Activated naive CD8-positive, alpha-beta T cell treated with anti-CD3 and anti-CD28 coated beads for 36 hours (primary cell): ENCODE data around the gene PRM1. TPM values are rescaled to one million over a fixed set of nuclear protein-coding genes. Genes with fewer than 3 reads are reported as not detected.
"Not testable (repeated sequence)": the region's sequence is repeated elsewhere in the genome, so short reads cannot be mapped to it uniquely, and the experiment has no call there.

ENCODE experiments used
- DNase-seq: peaks from one replicate; pipeline ENCODE4 v3.0.0; 2021
- H3K27ac Mint-ChIP-seq: one replicate; pipeline ENCODE4 v1.8.0; 2022; ENCODE audit warnings: mild to moderate bottlenecking, moderate library complexity, mixed read lengths
- H3K27me3 Mint-ChIP-seq: one replicate; pipeline ENCODE4 v1.8.0; 2022; ENCODE audit warnings: mild to moderate bottlenecking, mixed read lengths
- H3K36me3 Mint-ChIP-seq: one replicate; pipeline ENCODE4 v1.8.0; 2021; ENCODE audit warnings: mild to moderate bottlenecking, mixed read lengths
- H3K4me1 Mint-ChIP-seq: one replicate; pipeline ENCODE4 v1.8.0; 2021; ENCODE audit warnings: mixed read lengths
- H3K4me3 Mint-ChIP-seq: one replicate; pipeline ENCODE4 v1.8.0; 2022; ENCODE audit warnings: mild to moderate bottlenecking, moderate library complexity, mixed read lengths
- H3K9me3 Mint-ChIP-seq: one replicate; pipeline ENCODE4 v1.8.0; 2022; ENCODE audit warnings: mixed read lengths
- total RNA-seq, 2 experiments: library from RNA; stranded (reverse); gene quantifications; one replicate each; pipeline ENCODE4 v1.2.3, GENCODE V29; 2021

Gene PRM1
- total RNA-seq, 2 experiments from 2014 or later: not detected

- Mint-ChIP-seq H3K4me1 (peaks cover 38% of the 10 kb centered on the region), H3K27ac (peak overlapping the region; percentile 85), H3K4me3 (no peak overlapping the region), H3K27me3 (peaks cover 11% of the 10 kb centered on the region), H3K36me3 (no peaks in the 10 kb centered on the region), H3K9me3 (no peaks in the 10 kb centered on the region)
- no peak for DNase-seq
These were observed 15.2 kb upstream of the PRM1 start for GRCh38 chr16:11296351-11296705.

GRCh38 chr16:11295672-11296071 lies 14.5 kb upstream of the PRM1 start:
- H3K27ac Mint-ChIP-seq: no peak overlapping the region
- DNase-seq: no peak
- peaks cover 38% of the 10 kb centered on the region for H3K4me1 Mint-ChIP-seq
- H3K9me3 Mint-ChIP-seq: no peaks in the 10 kb centered on the region
- H3K4me3 Mint-ChIP-seq: no peak overlapping the region
- peaks cover 11% of the 10 kb centered on the region for H3K27me3 Mint-ChIP-seq
- no peaks in the 10 kb centered on the region for H3K36me3 Mint-ChIP-seq

- H3K9me3 Mint-ChIP-seq: no peaks in the 10 kb centered on the region
- H3K27me3 Mint-ChIP-seq: peaks cover 11% of the 10 kb centered on the region
- peaks cover 22% of the 10 kb centered on the region for H3K4me1 Mint-ChIP-seq
- H3K36me3 Mint-ChIP-seq: no peaks in the 10 kb centered on the region
- H3K27ac Mint-ChIP-seq: no peak overlapping the region
- no peak overlapping the region for H3K4me3 Mint-ChIP-seq
- no peak for DNase-seq
These were observed 11.1 kb upstream of the PRM1 start for GRCh38 chr16:11292076-11292748.

GRCh38 chr16:11291091-11291703 lies 10.1 kb upstream of the PRM1 start:
- no peaks in the 10 kb centered on the region for H3K36me3 Mint-ChIP-seq
- H3K9me3 Mint-ChIP-seq: no peaks in the 10 kb centered on the region
- peaks cover 19% of the 10 kb centered on the region for H3K4me1 Mint-ChIP-seq
- peaks cover 11% of the 10 kb centered on the region for H3K27me3 Mint-ChIP-seq
- DNase-seq: no peak
- no peak overlapping the region for H3K27ac Mint-ChIP-seq
- no peak overlapping the region for H3K4me3 Mint-ChIP-seq

GRCh38 chr16:11290102-11290893 lies 9.2 kb upstream of the PRM1 start:
- no peak for DNase-seq
- Mint-ChIP-seq H3K4me1 (peaks cover 27% of the 10 kb centered on the region), H3K4me3 (no peak overlapping the region), H3K27ac (no peak overlapping the region), H3K9me3 (no peaks in the 10 kb centered on the region), H3K36me3 (no peaks in the 10 kb centered on the region), H3K27me3 (peaks cover 11% of the 10 kb centered on the region)

- peaks cover 25% of the 10 kb centered on the region for H3K4me1 Mint-ChIP-seq
- not testable (repeated sequence) for H3K9me3 Mint-ChIP-seq, H3K4me3 Mint-ChIP-seq, H3K36me3 Mint-ChIP-seq, DNase-seq, H3K27ac Mint-ChIP-seq
- peaks cover 11% of the 10 kb centered on the region for H3K27me3 Mint-ChIP-seq
These were observed 8.6 kb upstream of the PRM1 start for GRCh38 chr16:11289696-11290095.

GRCh38 chr16:11289202-11289601 lies 8.1 kb upstream of the PRM1 start:
- no peaks in the 10 kb centered on the region for H3K36me3 Mint-ChIP-seq

GRCh38 chr16:11285842-11286241 lies 4.7 kb upstream of the PRM1 start:
- peaks cover 23% of the 10 kb centered on the region for H3K4me1 Mint-ChIP-seq
- no peaks in the 10 kb centered on the region for H3K9me3 Mint-ChIP-seq
- no peak overlapping the region for H3K4me3 Mint-ChIP-seq
- no peaks in the 10 kb centered on the region for H3K36me3 Mint-ChIP-seq
- DNase-seq: no peak
- H3K27ac Mint-ChIP-seq: peak overlapping the region; percentile 25
- no peaks in the 10 kb centered on the region for H3K27me3 Mint-ChIP-seq

More at GRCh38 chr16:11289202-11289601, 8.1 kb upstream of the PRM1 start:
- H3K4me1 Mint-ChIP-seq: peaks cover 25% of the 10 kb centered on the region
- H3K27me3 Mint-ChIP-seq: peaks cover 11% of the 10 kb centered on the region
- DNase-seq: no peak
- H3K27ac Mint-ChIP-seq: no peak overlapping the region
- H3K9me3 Mint-ChIP-seq: no peaks in the 10 kb centered on the region
- H3K4me3 Mint-ChIP-seq: no peak overlapping the region

- no peak for DNase-seq
- Mint-ChIP-seq H3K4me1 (peaks cover 27% of the 10 kb centered on the region), H3K36me3 (no peaks in the 10 kb centered on the region), H3K27ac (no peak overlapping the region), H3K9me3 (no peaks in the 10 kb centered on the region), H3K27me3 (no peaks in the 10 kb centered on the region), H3K4me3 (no peak overlapping the region)
These were observed 2.7 kb upstream of the PRM1 start for GRCh38 chr16:11283820-11284248.

GRCh38 chr16:11278681-11279628 lies 2.2 kb downstream of the PRM1 start:
- no peaks in the 10 kb centered on the region for H3K36me3 Mint-ChIP-seq
- H3K4me3 Mint-ChIP-seq: no peak overlapping the region
- peak overlapping the region; percentile 36 for H3K27ac Mint-ChIP-seq
- H3K27me3 Mint-ChIP-seq: no peaks in the 10 kb centered on the region
- no peaks in the 10 kb centered on the region for H3K9me3 Mint-ChIP-seq
- H3K4me1 Mint-ChIP-seq: peaks cover 7% of the 10 kb centered on the region
- no peak for DNase-seq

GRCh38 chr16:11277607-11278337 lies 3.4 kb downstream of the PRM1 start:
- DNase-seq: no peak
- Mint-ChIP-seq H3K4me1 (peaks cover 7% of the 10 kb centered on the region), H3K36me3 (no peaks in the 10 kb centered on the region), H3K9me3 (no peaks in the 10 kb centered on the region), H3K27me3 (no peaks in the 10 kb centered on the region), H3K4me3 (no peak overlapping the region), H3K27ac (no peak overlapping the region)

- no peak overlapping the region for H3K4me3 Mint-ChIP-seq
- H3K9me3 Mint-ChIP-seq: no peaks in the 10 kb centered on the region
- peaks cover 4% of the 10 kb centered on the region for H3K4me1 Mint-ChIP-seq
- H3K27ac Mint-ChIP-seq: no peak overlapping the region
- no peaks in the 10 kb centered on the region for H3K36me3 Mint-ChIP-seq
- no peak for DNase-seq
- H3K27me3 Mint-ChIP-seq: no peaks in the 10 kb centered on the region
These were observed 4.1 kb downstream of the PRM1 start for GRCh38 chr16:11276896-11277593.

- no peaks in the 10 kb centered on the region for H3K36me3 Mint-ChIP-seq
- DNase-seq: no peak
- no peak within 1 kb of the TSS for H3K27ac Mint-ChIP-seq
- no peak within 1 kb of the TSS for H3K4me3 Mint-ChIP-seq
- H3K9me3 Mint-ChIP-seq: no peaks in the 10 kb centered on the region
- peaks cover 3% of the 10 kb centered on the region for H3K4me1 Mint-ChIP-seq
- no peaks in the 10 kb centered on the region for H3K27me3 Mint-ChIP-seq
These were observed 4.8 kb downstream of the PRM1 start, which contains the start of gene PRM2 for GRCh38 chr16:11276143-11276895. Gene PRM2, minus strand, starts transcription at chr16:11276480. Its CDS starts 110 bp downstream, at chr16:11276370.
